Brain microvascular endothelial cell (primary cell): ENCODE measurements around the gene PSRC1.
"Not testable (repeated sequence)": the region's sequence is repeated elsewhere in the genome, so short reads cannot be mapped to it uniquely, and the experiment has no call there.

ENCODE experiments used
- DNase-seq: peaks from one replicate; pipeline ENCODE4 v3.0.0-alpha.2; 2020
- H3K27ac ChIP-seq: fragments of 250-450 bp; sonication (Bioruptor Pico); 2 replicates; pipeline ENCODE4 v1.5.1; 2020; ENCODE audit warnings: mild to moderate bottlenecking, moderate library complexity
- H3K27me3 ChIP-seq: fragments of 250-450 bp; sonication (Bioruptor Pico); replicated peaks from 2 replicates; pipeline ENCODE4 v1.5.1; 2020; ENCODE audit warnings: mild to moderate bottlenecking
- H3K36me3 ChIP-seq: fragments of 250-450 bp; sonication (Bioruptor Pico); replicated peaks from 2 replicates; pipeline ENCODE4 v1.5.1; 2020; ENCODE audit warnings: mild to moderate bottlenecking
- H3K4me3 ChIP-seq: 2 replicates; pipeline ENCODE4 v1.5.1; 2011; ENCODE audit warnings: low read depth, mild to moderate bottlenecking, control low read depth, low read length, moderate library complexity
- CTCF ChIP-seq: IDR thresholded peaks from 2 replicates; pipeline ENCODE4 v1.5.1; 2011; ENCODE audit warnings: low read depth, mild to moderate bottlenecking, moderate library complexity, low read length, control low read depth, inconsistent platforms; ENCODE audit errors: missing control alignments
- in situ Hi-C: cut with HindIII; loops from 2 replicates; pipeline ENCODE4 v1.10.0; 2017; ENCODE audit warnings: low sequenced_read_pairs, low pct_ligation_motif_present

PSRC1 gene

GRCh38 chr1:109307274-109308021, 24.5 kb upstream of the PSRC1 start:
- H3K27ac ChIP-seq: no peak overlapping the region
- no peak for DNase-seq
- in situ Hi-C loops: no loop called here
- no peaks in the 10 kb centered on the region for H3K27me3 ChIP-seq
- TF ChIP-seq CTCF: no peak
- H3K4me3 ChIP-seq: no peak overlapping the region
- H3K36me3 ChIP-seq: peaks cover 5% of the 10 kb centered on the region

GRCh38 chr1:109306832-109307273, 23.9 kb upstream of the PSRC1 start, which contains the start of gene MYBPHL:
Gene MYBPHL (minus strand): TSS chr1:109307011. CDS start chr1:109306991, 20 bp downstream.
- Histone ChIP-seq H3K36me3 (peaks cover 5% of the 10 kb centered on the region), H3K4me3 (no peak within 1 kb of the TSS), H3K27ac (no peak within 1 kb of the TSS), H3K27me3 (no peaks in the 10 kb centered on the region)
- no peak for DNase-seq
- in situ Hi-C loops: no loop called here
- TF ChIP-seq CTCF: no peak

GRCh38 chr1:109305991-109306390, 23.0 kb upstream of the PSRC1 start:
- H3K36me3 ChIP-seq, H3K27ac ChIP-seq, H3K27me3 ChIP-seq, in situ Hi-C loops, DNase-seq, H3K4me3 ChIP-seq: not testable (repeated sequence)

GRCh38 chr1:109304226-109304920, 21.4 kb upstream of the PSRC1 start:
- no peaks in the 10 kb centered on the region for H3K36me3 ChIP-seq
- no peak for TF ChIP-seq CTCF
- no peak for DNase-seq
- no peaks in the 10 kb centered on the region for H3K27me3 ChIP-seq
- H3K27ac ChIP-seq: no peak overlapping the region
- in situ Hi-C loops: no loop called here
- no peak overlapping the region for H3K4me3 ChIP-seq

GRCh38 chr1:109301874-109302273, 18.9 kb upstream of the PSRC1 start:
- in situ Hi-C loops: no loop called here
- Histone ChIP-seq H3K4me3 (no peak overlapping the region), H3K27ac (no peak overlapping the region), H3K27me3 (no peaks in the 10 kb centered on the region), H3K36me3 (no peaks in the 10 kb centered on the region)
- no peak for DNase-seq
- TF ChIP-seq CTCF: no peak

- Histone ChIP-seq H3K27me3 (no peaks in the 10 kb centered on the region), H3K27ac (no peak overlapping the region), H3K36me3 (no peaks in the 10 kb centered on the region), H3K4me3 (no peak overlapping the region)
- DNase-seq: no peak
- in situ Hi-C loops: no loop called here
- TF ChIP-seq CTCF: no peak
These were observed 17.8 kb upstream of the PSRC1 start for GRCh38 chr1:109300650-109301151.
